GM19452 (cell line): ENCODE results near the gene SLC29A2.
A peak's percentile ranks its signal among the peaks of the same experiment; 100 is the strongest.
"Not testable (repeated sequence)": the region's sequence is repeated elsewhere in the genome, so short reads cannot be mapped to it uniquely, and the experiment has no call there.

ENCODE experiments used
- ATAC-seq: cut with Tn5 transposase; IDR thresholded peaks from one replicate; pipeline ENCODE4 v1.9.1; 2021; ENCODE audit not compliant: unreplicated experiment

SLC29A2 gene

DNA sequence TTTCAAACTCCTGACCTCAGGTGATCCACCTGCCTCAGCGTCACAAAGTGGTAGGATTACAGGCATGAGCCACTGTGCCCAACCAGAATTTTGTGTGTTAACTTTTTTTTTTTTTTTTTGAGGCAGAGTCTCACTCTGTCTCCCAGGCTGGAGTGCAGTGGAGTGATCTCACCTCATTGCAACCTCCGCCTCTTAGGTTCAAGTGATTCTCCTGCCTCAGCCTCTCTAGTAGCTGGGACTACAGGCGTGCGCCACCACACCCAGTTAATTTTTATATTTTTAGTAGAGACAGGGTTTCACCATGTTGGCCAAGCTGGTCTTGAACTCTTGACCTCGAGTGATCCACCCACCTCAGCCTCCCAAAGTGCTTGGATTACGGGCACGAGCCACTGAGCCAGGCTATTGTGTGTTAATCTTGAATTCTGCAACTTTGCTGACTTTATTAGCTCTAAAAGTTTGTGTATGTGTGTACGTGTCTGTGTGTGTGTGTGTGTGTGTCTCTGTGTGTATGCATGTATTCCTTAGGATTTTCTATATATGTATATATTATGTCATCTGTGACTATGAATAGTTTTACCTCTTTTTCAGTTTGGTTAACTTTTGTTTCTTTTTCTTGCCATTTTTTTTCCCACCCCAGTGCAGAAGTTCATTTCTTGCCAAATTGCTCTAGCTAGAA, 20.9 kb downstream of the SLC29A2 start:
- not testable (repeated sequence) for ATAC-seq

DNA sequence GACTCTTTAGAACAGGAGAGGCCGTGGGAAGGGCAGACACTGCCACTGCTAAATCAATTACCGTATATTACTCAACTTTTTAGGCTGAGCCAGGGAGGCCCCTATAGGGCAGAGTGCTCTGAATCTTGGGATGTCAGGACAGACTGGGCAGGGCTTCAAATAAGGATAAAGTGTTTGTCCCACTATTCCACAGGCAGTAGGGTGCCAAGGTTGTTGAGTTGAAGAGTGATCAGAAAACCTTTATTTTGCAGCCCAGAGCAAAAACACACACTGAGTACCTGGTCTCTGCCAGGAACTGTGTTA, 22.5 kb downstream of the SLC29A2 start:
- no peak for ATAC-seq

DNA sequence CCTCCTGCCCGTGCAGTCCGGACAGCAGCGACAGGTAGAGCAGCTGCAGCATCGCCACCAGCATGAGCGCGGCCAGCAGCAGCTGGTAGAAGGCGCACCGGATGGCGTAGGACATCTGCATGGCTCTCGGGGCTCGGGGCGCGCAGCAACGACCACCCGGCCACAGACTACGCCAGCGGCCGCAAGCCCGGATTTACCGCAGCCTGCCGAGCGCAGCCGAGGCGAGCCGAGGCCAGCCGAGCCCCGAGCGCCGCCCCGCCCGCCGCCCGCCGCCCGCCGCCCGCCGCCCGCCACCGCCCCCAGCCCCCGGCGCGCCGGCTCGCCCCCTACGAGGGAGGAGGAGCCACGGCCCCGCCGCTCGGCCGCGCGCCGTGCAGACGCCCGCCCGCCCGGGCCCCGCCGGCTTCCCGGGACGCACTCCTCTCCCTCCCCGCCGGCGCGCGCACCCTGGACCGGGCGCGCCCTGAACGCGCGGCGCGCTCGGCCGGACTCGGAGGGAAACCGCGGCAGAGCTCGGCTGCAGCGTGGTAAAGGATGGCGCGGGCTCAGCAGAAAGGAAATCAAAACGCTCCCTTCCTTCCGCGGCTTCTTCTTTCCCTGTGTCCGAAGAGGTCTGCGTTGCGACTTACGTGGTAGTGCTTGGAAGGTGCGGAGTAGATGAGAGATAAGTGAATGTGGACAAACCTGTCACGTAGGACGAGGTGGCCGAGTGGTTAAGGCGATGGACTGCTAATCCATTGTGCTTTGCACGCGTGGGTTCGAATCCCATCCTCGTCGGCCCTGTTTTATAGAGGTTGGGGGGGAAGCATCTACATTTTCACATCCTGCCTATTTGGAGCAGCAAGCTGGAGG, 23.9 kb downstream of the SLC29A2 start, which contains the start of gene B4GAT1:
Gene B4GAT1 (minus strand): TSS at position 205 of the 852 bp plus-strand sequence. CDS start 84 bp downstream, at position 121.
- peak; percentile 40 for ATAC-seq

DNA sequence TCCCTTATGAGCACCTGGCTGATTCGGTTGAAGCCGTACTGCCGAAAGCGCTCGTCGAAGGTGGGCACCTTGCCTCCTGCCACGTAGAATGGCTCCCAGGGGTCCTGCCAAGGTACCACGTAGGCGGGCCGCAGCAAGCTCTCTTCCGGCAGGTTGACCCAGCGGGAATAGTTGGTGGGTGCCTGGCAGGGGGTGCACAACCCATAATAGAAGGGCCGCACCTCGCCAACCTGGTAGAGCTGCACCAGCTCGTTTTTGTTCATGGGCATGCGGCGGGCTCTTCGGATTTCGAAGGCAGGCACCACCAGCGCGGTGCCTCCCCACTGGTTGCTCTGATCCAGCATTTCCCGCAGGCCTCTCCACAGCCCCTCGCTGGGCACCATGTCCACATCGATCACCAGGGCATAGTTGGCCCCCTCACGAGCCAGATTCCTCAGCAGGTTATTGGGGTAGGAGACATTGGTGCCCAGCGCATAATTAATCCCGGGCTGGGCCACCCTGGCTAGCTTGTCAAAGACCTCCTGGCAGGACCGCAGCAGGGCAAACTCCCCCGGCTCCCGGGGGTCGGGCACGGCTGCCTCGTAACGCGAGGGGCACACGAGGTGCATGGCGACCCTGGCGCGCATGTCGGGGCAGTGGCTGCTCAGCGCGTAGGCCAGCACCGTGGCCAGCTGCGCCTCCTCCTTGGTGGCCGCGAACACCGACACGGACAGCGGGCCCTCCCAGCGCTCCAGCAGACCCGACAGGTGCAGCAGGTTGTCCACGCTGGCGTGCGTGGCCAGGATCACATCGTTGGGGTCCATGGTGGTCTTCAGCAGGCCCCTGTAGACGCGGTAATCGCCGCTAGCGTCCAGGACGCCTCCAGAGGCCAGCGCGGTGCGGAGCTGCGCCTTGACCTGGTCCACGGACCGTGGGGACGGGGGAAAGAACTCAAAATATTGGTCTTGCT, 24.8 kb downstream of the SLC29A2 start:
- ATAC-seq, result no peak

DNA sequence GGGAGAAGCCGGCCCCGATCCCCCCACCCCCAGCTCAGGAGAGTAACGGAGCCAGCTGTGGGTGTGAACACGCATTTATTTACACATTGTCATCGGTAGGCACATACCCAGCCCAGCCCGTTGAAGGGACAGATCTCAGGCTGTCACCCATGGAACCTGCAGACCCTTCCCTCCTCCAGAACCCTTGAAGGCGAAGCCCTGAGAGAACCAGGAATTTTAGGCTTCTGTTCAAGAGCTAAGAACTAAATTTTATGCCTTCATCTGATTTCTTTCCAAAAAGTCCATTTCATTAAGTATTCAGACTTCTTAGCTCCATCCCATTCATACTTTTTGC, 26.3 kb downstream of the SLC29A2 start:
- no peak for ATAC-seq

DNA sequence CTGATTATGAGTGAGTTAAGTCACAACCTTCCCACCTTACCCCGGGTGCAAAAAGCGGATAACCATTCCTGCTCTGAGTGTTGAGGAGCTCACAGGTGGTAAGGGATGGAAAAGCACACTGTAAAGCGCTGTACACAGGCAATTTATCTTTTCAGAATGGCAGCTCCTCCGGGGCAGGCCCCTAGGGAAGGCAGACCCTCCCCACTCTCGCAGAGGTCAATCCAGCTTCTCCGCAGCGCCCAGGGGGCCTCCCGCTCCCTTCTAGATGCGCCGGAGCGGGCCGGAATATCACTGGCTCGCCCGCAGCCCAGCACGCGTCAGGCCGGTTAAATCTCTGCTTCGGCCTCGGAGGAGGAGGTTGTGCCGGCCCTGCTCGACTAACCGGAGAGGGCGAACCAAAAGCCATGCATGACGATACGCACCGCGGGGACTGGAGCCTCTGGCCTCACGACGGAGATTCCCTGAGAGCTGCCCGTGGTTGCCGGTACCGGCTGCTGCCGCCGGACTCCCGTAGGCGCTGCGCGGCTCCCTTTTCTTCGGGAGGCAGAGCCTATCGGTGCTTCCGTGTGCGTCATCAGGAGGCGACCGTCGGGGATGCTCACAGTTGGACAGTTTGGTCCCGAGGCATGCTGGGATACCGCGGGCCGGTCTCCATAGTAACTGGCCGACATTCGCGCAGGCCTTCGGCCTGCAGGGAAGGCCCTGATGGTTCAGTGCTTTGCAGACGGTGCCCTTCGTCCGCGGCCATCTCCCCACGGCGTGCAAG, 26.8 kb downstream of the SLC29A2 start, which contains the start of gene BRMS1:
Gene BRMS1 (minus strand): TSS at position 555 of the 766 bp plus-strand sequence. CDS start 2,870 bp downstream, outside the sequence.
- ATAC-seq, result peak; percentile 73

DNA sequence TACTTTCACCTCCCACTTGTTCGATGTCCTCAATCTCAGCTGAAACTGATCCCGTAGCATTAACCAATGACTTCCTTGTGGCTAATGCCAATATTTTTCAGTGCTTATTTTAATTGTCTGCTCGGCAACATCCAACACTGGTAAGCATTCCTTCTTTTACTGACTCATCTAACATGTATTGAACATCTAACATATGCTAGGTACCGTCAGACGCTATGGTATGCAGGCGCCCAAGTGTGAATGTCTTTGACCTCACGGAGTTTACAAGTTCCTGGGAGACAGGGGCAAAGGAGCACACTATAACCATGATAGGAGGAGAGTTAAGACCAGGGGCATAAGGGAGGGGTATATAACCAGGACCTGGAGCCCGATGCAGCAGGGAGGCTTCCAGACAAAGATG, 28.4 kb downstream of the SLC29A2 start:
- no peak for ATAC-seq

DNA sequence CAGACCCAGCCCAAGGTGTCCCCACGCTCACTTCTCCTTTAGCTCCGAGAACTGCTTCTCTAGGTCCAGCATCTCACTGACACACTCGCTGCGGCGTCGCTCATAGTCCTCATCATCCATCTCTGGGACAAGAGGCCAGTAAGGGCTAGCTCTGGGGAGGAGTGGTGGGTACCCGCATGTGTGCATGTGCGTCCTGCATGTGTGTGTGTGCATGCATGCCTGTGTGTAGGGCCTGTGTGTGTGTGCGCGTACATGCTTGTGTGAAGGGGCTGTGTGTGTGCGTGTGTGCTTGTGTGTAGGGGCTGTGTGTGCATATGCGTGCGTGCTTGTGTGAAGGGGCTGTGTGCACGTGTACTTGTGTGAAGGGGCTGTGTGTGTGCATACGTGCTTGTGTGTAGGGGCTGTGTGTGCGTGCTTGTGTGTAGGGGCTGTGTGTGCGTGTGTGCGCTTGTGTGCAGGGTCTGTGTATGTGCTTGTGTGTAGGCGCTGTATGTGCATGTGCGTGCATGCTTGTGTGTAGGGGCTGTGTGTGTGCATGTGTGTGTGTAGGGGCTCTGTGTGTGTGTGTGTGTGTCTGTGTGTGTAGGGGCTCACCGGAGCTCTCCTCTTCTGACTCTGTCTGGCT, 29.9 kb downstream of the SLC29A2 start:
- ATAC-seq, result no peak

DNA sequence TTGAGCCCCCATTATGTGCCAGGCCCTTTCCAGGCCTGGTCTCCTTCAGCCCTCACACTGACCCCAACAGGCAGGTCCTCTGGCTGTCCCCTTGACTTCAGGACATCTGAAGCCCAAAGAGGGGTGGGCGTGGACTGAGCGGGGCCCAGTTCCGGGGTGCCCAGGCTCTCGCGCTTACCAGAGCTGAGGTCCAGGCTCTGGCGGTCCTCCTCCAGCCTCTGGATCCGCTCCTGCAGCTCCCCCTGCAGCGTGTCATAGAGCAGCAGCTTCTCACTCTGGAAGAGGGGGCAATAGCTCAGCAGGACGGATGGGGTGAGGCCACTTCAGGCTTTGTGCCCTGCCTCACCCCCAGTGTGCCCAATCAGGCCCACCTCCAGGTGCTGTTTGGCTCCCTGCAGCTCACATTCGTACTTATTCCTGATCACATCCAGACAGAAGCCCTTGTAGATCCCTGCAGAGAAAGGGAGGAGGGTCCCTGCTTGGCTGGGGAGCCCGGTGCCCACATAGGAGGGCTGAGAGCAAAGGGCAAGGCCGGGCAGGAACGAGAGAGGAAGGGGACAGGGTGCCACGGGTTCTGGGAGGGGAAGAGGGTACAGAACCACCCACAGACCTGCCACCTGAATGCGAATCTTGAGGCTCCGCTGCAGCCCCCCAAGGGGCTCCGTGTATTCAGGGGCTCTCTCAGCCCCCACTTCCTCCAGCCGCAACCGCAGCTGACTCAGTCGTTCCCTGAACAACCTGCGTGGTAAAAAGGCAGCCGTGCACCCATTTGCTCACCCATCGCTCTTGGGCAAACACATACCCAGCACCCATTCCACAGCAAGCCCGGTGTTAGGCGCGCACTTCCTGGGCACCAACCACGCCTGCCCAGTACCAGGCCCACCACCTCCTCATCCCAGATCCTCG, 30.7 kb downstream of the SLC29A2 start:
- no peak for ATAC-seq

DNA sequence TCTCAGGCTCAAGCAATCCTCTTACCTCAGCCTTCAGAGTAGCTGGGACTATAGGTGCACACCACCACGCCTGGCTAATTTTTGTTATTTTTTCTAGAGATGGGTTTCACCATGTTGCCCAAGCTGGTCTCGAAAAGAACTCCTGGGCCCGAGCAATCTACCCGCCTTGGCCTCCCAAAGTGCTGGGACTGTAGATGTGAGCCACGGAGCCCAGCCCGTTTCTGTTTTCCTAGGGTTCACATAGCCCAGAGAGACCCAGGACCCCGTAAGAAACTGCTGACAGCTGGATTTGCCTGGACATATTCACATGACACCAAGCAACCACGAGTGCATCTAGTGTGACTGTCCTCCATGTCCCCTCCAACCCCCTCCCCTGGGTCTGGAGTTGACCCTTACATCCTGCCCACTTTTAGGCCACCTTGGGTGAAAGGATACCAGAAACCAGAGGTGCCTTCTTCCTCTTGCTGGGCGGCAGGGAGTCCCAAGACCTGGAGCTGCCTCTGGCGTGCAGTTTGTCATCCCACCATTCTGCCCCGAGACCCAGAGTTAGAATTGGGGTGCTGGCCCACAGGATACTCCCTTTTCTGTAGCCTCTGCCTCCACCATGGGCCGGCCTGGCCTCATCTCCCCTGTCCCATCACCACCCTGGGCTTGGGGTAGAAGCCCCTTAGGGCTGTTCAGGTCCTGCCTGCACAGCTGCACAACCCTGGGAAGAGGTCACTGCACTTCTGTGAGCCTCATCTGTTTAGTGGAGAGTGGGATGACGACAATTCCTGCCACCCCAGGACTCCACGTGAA, 31.7 kb downstream of the SLC29A2 start:
- no peak for ATAC-seq

DNA sequence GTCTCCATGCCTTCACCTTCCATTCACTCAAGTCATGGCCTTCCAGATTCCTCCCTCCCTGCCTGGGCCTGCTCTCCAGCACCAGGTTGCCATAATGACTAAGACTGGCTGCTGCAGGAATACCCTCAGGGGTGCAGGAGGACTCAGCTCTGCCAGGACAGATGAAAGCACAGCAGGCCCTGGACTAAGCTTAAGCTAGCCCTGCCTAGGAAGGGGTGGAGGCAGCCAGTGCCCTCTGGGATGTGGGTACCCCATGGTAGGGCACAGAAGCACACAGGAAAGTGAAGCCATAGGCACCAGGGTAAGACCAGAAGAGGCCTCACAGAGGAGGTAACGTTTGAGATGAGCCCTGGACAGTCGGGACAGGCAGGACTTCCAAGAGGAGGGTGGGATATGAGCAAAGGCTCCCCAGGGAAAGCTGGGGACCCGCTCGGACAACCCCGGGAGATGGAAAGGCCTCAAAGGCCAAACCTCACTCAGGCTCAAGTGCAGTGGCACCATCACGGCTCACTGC, 32.3 kb downstream of the SLC29A2 start:
- ATAC-seq, result no peak

DNA sequence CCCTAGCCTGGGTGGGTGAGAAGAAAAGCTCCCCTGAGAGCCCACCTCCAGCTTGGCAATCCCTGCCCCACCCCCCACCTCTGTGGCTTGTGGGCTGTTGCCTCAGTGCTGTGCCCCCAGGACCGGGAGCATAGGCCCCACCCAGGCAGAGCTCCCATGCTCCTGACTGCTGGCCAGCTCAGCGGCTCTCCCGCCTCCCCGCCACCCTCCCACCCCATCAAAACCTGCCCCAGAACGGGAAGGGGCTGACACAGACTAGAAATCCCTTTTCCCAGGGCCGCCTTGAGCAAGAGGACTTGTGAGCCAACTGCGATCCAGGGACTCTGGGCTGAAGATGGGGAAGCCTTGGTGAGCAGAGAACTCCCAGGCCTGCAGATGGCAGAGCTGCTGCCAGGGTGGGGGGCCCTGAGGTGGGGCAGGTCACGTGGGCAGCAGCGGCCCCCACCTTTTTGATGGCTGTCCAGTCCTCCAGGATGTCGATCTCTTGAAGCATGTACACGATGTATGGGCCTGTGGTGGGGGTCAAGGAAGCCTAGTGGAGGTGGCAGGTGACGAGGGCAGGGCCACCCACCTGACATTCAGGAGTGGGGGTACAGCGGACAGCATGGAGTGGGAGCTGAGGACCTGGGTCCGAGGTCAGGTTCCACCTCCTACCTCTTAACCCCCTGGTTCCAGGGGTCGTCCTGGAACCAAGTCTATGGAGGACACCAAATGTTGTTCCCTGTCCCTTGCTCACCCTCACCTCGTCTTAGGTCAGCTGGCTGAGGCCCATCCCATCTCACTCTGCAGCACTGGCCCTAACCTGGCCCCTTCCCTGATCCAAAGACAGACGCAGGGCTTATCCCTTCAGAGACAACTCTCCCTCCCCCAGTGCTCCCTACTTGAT, 33.0 kb downstream of the SLC29A2 start:
- ATAC-seq, result no peak

DNA sequence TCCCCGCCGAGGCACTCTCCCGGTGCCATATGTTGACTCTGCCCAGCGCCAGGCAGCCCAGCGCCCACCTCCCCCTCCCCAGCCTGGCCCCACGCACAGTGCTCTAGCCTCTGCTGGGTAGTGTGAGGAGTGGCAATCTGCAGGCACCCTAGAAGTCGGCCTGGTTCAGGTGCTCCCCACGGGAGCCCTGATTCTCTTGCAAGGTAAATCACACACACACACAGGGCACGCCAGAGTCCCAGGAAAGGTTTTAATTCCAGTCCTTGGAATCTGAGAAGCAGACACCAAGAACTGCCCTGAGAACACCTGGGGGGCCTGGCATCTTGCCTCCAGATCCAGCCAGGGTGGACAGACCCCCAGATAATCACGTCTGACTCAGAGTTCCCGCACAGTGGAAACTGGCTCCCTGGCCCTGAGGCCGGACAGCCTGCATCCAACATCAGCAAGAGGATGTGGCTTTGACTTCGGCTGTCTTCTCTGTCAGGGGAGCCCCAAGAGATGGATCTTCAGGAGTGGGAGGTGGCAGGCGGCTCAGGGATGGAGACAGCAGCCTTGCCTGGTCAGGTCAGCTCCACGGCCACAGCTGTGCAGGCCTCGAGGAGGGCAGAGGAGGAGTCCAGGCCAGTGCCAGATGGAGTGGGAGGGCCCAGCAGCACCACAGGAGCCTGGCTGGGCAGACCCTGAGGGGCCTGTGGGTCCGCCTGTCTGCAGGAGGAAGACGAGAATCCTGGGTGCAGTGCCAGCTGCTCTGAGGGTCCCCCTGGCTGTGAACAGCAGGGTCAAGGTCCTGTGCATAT, 34.3 kb downstream of the SLC29A2 start:
- no peak for ATAC-seq

DNA sequence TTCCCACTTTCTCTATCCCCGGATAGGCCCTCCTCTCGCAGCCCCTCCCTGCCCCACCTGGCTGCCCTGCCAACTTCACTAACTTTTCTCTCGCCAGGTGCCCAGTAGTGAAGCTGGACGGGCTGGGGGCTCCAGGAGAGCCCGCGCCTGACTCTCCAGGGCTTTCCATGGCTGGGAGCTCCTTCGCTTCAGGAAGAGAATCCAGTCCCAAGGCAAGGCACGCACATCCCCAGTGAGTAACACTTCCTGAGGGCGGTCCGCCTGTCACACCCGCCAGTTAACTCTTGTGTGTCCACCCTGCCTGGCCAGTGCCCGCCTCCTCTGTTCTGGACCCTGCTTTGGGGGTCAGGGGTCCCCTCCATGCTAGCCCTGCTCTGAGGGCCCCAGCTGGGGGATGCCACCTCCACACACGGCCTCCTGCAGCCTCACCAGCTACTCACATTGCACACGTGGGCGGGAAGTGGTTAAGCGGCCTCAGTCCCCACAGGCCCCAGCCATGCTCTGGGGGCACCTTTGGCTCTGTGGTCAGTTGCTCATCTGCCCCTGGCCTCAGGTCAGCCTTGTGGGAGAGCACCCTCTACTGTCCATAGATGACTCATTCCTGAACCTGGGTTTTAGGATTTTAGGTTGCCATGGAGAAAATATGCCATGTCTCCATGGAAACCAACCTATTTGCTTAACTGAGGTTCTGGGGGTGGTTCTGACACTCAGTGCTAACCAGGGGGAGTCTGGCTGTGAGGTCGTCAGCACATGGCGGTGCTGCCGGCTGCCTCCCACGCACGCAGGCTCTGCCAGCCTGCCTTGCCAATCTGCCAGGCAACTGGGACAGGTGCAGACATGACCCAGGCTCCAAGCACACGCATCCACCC, 35.1 kb downstream of the SLC29A2 start, which contains the start of gene RIN1:
Gene RIN1 (minus strand): TSS at position 201 of the 869 bp plus-strand sequence. CDS start 32 bp downstream, at position 169.
- peak; percentile 69 for ATAC-seq
